Lung microvascular endothelial cell (primary cell): ENCODE measurements around the gene ITGAX. TPM values are rescaled to one million over a fixed set of nuclear protein-coding genes. Genes with fewer than 3 reads are reported as not detected.

Experiments
- total RNA-seq: library from RNA; depleted of rRNA; stranded (reverse); fragments of >200 nt; gene quantifications from 2 replicates; pipeline ENCODE4 v1.2.1, GENCODE V29; 2014

Gene ITGAX
- total RNA-seq, 1 donor from 2014 or later: under 0.01 TPM

Other genes with a start within 250 kb of the ITGAX start
- gene BCKDK, start 246.8 kb upstream of the ITGAX start, total RNA-seq: 10.0 and 12.3 TPM in 2 replicates
- 24.2 and 35.3 TPM in 2 replicates for gene KAT8, start 237.5 kb upstream of the ITGAX start, total RNA-seq
- not detected in 2 replicates for gene PRSS8, start 219.4 kb upstream of the ITGAX start, total RNA-seq
- gene PRSS36, start 205.1 kb upstream of the ITGAX start, total RNA-seq: 0.22 and 0.99 TPM in 2 replicates
- gene FUS, start 175.0 kb upstream of the ITGAX start, total RNA-seq: 26.8 and 29.6 TPM in 2 replicates
- gene PYCARD, start 152.4 kb upstream of the ITGAX start, total RNA-seq: 48.8 and 54.5 TPM in 2 replicates
- not detected in 2 replicates for gene TRIM72, start 141.1 kb upstream of the ITGAX start, total RNA-seq
- not detected in 2 replicates for gene PYDC1, start 138.0 kb upstream of the ITGAX start, total RNA-seq
- under 0.01 TPM in 1 of 2 replicates, not detected in the other for gene ITGAM, start 95.2 kb upstream of the ITGAX start, total RNA-seq
- gene ITGAD, start 38.2 kb downstream of the ITGAX start, total RNA-seq: not detected in 2 replicates
- gene COX6A2, start 73.2 kb downstream of the ITGAX start, total RNA-seq: not detected in 2 replicates
- under 0.01 and 0.20 TPM in 2 replicates for gene ZNF843, start 87.6 kb downstream of the ITGAX start, total RNA-seq
- 8.7 and 17.3 TPM in 2 replicates for gene ARMC5, start 104.3 kb downstream of the ITGAX start, total RNA-seq
- 27.9 and 29.4 TPM in 2 replicates for gene TGFB1I1, start 117.0 kb downstream of the ITGAX start, total RNA-seq
- not detected in 2 replicates for gene SLC5A2, start 127.9 kb downstream of the ITGAX start, total RNA-seq
- 17.4 and 23.6 TPM in 2 replicates for gene RUSF1, start 153.2 kb downstream of the ITGAX start, total RNA-seq
- gene AHSP, start 172.7 kb downstream of the ITGAX start, total RNA-seq: not detected in 2 replicates